Smooth muscle cell (in vitro differentiated cells): ENCODE results near the gene FLOT2. TPM values are rescaled to one million over a fixed set of nuclear protein-coding genes. Genes with fewer than 3 reads are reported as not detected.
"Not testable (repeated sequence)": the region's sequence is repeated elsewhere in the genome, so short reads cannot be mapped to it uniquely, and the experiment has no call there.

Experiments
- DNase-seq: peaks from one replicate; lab custom pipeline; 2025; ENCODE audit not compliant: unreplicated experiment; lab: John Stamatoyannopoulos, UW
- H2AFZ ChIP-seq: fragments of 200-600 bp; sonication (generic); 2 replicates; pipeline ENCODE4 v1.6.0; 2016; ENCODE audit warnings: antibody characterized with exemption, low read depth, mild to moderate bottlenecking
- H3F3A ChIP-seq: fragments of 200-600 bp; sonication (generic); 2 replicates; pipeline ENCODE4 v1.6.0; 2017; ENCODE audit warnings: antibody characterized with exemption, low read depth
- H3K27ac ChIP-seq: fragments of 200-600 bp; sonication (generic); 2 replicates; pipeline ENCODE4 v1.5.1; 2016; ENCODE audit warnings: low read depth, mild to moderate bottlenecking
- H3K27me3 ChIP-seq: fragments of 200-600 bp; sonication (generic); 2 replicates; pipeline ENCODE4 v1.6.1; 2016; ENCODE audit warnings: low read depth, mild to moderate bottlenecking
- H3K36me3 ChIP-seq: fragments of 200-600 bp; sonication (generic); 2 replicates; pipeline ENCODE4 v1.5.1; 2016; ENCODE audit warnings: low read depth
- H3K4me1 ChIP-seq: fragments of 200-600 bp; sonication (generic); 2 replicates; pipeline ENCODE4 v1.5.1; 2016; ENCODE audit warnings: low read depth
- H3K4me2 ChIP-seq: fragments of 200-600 bp; sonication (generic); 2 replicates; pipeline ENCODE4 v1.6.0; 2016; ENCODE audit warnings: mild to moderate bottlenecking
- H3K4me3 ChIP-seq: fragments of 200-600 bp; sonication (generic); 2 replicates; pipeline ENCODE4 v1.5.1; 2016; ENCODE audit warnings: mild to moderate bottlenecking
- H3K79me2 ChIP-seq: fragments of 200-600 bp; sonication (generic); 2 replicates; pipeline ENCODE4 v1.6.0; 2016; ENCODE audit warnings: low read depth, mild to moderate bottlenecking
- H3K9ac ChIP-seq: fragments of 200-600 bp; sonication (generic); 2 replicates; pipeline ENCODE4 v1.6.0; 2016; ENCODE audit warnings: low read depth
- H3K9me3 ChIP-seq: fragments of 200-600 bp; sonication (generic); replicated peaks from 2 replicates; pipeline ENCODE4 v1.5.1; 2016; ENCODE audit warnings: low read depth
- H4K20me1 ChIP-seq: fragments of 200-600 bp; sonication (generic); 2 replicates; pipeline ENCODE4 v1.6.0; 2016; ENCODE audit warnings: low read depth
- WGBS: methylation state at CpG from one replicate; pipeline ENCODE4 v1.1.7; 2016; ENCODE audit warnings: low lambda C conversion rate; 5-methylcytosine and 5-hydroxymethylcytosine counted together
- polyA plus RNA-seq: library from polyadenylated mRNA; unstranded; fragments of >200 nt; fragmentation: Nextera tagmentation; extraction: Ambion mirVana; gene quantifications from 2 replicates; pipeline ENCODE4 v1.2.1, GENCODE V29; 2016
- total RNA-seq: library from RNA; depleted of rRNA; stranded (reverse); fragments of >200 nt; gene quantifications from 2 replicates; pipeline ENCODE4 v1.2.3, GENCODE V29; 2014
- TF ChIP-seq, protein P1 (sequence below): fragments of 200-600 bp; sonication (generic); IDR thresholded peaks from 2 replicates; pipeline ENCODE4 v1.5.1; 2017; ENCODE audit warnings: borderline replicate concordance, mild to moderate bottlenecking, antibody characterized with exemption; ENCODE audit not compliant: insufficient read depth, poor library complexity, severe bottlenecking

Gene FLOT2
- total and polyA plus RNA-seq, 2 experiments from 2014 or later: 18.1 to 40.1 TPM

DNA sequence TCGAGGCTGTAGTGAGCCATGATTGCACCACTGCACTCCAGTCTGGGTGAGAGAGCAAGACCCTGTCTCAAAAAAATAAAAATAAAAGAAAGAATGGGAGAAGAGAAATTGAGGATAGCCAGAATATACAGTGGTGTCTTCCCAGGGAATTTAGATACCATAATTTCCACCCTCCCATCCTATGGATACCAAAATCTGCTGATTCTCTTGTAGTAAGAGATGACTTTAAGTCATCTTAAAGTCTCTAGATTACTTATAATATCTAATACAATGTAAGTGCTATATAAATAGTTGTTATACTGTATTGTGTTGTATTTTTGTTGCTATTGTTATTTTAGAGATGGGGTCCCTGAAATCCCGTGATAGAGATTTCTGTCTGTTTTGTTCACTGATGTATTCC, 44.2 kb downstream of the FLOT2 start:
- no peak overlapping the region for H2AFZ ChIP-seq
- H3K36me3 ChIP-seq: no peaks in the 10 kb centered on the region
- H3K27me3 ChIP-seq: no peaks in the 10 kb centered on the region
- WGBS: 93% methylated on average over 2 of the region's 2 CpGs
- H3K4me2 ChIP-seq: no peak overlapping the region
- no peaks in the 10 kb centered on the region for H3F3A ChIP-seq
- no peaks in the 10 kb centered on the region for H3K9me3 ChIP-seq
- no peak for DNase-seq
- H4K20me1 ChIP-seq: no peaks in the 10 kb centered on the region
- peaks cover 6% of the 10 kb centered on the region for H3K4me1 ChIP-seq
- H3K27ac ChIP-seq: no peak overlapping the region
- TF ChIP-seq, protein P1, sequence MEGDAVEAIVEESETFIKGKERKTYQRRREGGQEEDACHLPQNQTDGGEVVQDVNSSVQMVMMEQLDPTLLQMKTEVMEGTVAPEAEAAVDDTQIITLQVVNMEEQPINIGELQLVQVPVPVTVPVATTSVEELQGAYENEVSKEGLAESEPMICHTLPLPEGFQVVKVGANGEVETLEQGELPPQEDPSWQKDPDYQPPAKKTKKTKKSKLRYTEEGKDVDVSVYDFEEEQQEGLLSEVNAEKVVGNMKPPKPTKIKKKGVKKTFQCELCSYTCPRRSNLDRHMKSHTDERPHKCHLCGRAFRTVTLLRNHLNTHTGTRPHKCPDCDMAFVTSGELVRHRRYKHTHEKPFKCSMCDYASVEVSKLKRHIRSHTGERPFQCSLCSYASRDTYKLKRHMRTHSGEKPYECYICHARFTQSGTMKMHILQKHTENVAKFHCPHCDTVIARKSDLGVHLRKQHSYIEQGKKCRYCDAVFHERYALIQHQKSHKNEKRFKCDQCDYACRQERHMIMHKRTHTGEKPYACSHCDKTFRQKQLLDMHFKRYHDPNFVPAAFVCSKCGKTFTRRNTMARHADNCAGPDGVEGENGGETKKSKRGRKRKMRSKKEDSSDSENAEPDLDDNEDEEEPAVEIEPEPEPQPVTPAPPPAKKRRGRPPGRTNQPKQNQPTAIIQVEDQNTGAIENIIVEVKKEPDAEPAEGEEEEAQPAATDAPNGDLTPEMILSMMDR: no peak
- H3K79me2 ChIP-seq: peaks cover 10% of the 10 kb centered on the region
- H3K9ac ChIP-seq: no peak overlapping the region
- no peak overlapping the region for H3K4me3 ChIP-seq

DNA sequence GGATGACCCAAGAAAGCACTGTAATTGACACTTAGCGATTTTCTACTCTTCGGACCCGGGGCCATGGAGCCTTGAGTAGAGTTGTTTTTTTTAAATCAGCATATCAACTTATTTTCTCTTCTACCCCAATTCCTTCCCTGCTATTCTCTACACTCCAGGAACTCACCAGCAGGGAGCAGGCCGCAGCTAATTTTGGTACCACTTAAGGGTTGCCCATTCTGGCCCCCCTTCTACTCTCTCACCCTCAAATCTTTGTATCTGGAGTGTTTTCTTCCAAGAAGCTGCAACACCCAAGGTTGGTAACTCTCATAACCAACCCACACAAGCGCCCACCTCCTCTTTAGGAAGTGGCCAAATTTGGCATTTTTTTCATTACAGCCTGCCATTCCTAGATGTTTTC, 48.3 kb downstream of the FLOT2 start:
- no peak overlapping the region for H3K9ac ChIP-seq
- no peak overlapping the region for H3K27ac ChIP-seq
- H3K36me3 ChIP-seq: no peaks in the 10 kb centered on the region
- no peak for DNase-seq
- H3K27me3 ChIP-seq: no peaks in the 10 kb centered on the region
- no peak overlapping the region for H3K4me2 ChIP-seq
- no peaks in the 10 kb centered on the region for H4K20me1 ChIP-seq
- TF ChIP-seq, protein P1: no peak
- H3K4me3 ChIP-seq: no peak overlapping the region
- 98% methylated on average over 5 of the region's 5 CpGs for WGBS
- no peaks in the 10 kb centered on the region for H3K79me2 ChIP-seq
- no peaks in the 10 kb centered on the region for H3K4me1 ChIP-seq
- no peaks in the 10 kb centered on the region for H3K9me3 ChIP-seq
- H3F3A ChIP-seq: no peaks in the 10 kb centered on the region
- no peak overlapping the region for H2AFZ ChIP-seq

DNA sequence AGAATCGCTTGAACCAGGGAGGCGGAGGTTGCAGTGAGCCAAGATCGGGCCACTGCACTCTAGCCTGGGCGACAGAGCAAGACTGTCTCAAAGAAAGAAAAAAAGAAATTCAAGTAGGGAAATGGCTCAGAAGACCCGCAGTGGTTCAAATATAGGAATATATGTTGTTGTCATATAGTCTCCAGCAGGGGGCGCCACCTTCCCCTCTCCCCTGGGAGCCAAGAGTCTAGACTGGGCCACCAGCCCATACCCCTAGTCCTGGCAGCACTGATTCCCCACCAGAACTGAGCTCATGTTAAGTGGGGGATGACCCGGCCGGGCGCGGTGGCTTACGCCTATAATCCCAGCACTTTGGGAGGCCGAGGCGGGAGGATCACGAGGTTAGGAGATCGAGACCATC, 48.9 kb downstream of the FLOT2 start:
- not testable (repeated sequence) for H3K9ac ChIP-seq, H3K4me1 ChIP-seq, H3K4me2 ChIP-seq, H4K20me1 ChIP-seq, H3K27ac ChIP-seq, H3K79me2 ChIP-seq, H3K27me3 ChIP-seq, H3F3A ChIP-seq, H2AFZ ChIP-seq, H3K4me3 ChIP-seq, H3K9me3 ChIP-seq, H3K36me3 ChIP-seq, DNase-seq
- WGBS: 89% methylated on average over 15 of the region's 15 CpGs
- TF ChIP-seq, protein P1: peak; percentile 42

DNA sequence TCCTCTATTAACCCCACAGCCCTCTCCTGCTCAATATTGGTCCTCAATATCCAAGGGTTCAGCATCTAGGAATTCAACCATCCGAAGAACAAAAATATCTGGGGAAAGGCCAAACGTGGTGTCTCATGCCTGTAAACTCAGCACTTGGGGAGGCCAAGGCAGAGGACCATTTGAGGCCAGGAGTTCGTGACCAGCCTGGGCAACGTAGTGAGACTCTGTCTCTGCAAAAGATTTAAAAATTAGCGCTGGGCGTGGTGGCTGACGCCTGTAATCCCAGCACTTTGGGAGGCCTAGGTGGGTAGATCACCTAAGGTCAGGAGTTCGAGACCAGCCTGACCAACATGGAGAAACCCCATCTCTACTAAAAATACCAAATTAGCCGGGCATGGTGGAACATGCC, 50.8 kb downstream of the FLOT2 start:
- not testable (repeated sequence) for DNase-seq, H3K9me3 ChIP-seq, H2AFZ ChIP-seq, H3F3A ChIP-seq, H3K4me2 ChIP-seq, H3K9ac ChIP-seq, H3K4me3 ChIP-seq, H3K27me3 ChIP-seq, H4K20me1 ChIP-seq, H3K27ac ChIP-seq, H3K4me1 ChIP-seq, H3K36me3 ChIP-seq, H3K79me2 ChIP-seq
- WGBS: 97% methylated on average over 9 of the region's 9 CpGs
